H1 (cell line): ENCODE results near the gene TSEN34.

Source experiments
- POLR2A ChIP-seq, 2 experiments: IDR thresholded peaks; 1 replicate in 1 of 2; 2 replicates in 1 of 2; pipeline ENCODE4 v1.6.1; 2011; ENCODE audit warnings: low read depth in 2 of 2, low read length in 2 of 2, mild to moderate bottlenecking in 2 of 2; ENCODE audit errors: control extremely low read depth in 1 of 2
- SIX5 ChIP-seq: IDR thresholded peaks from 2 replicates; pipeline ENCODE4 v1.6.1; 2011; ENCODE audit warnings: mild to moderate bottlenecking, low read depth, low read length
- TF ChIP-seq, protein P1 (sequence below), 3 experiments: IDR thresholded peaks; 1 replicate in 2 of 3; 2 replicates in 1 of 3; pipeline versions ENCODE4 v1.5.1 to v1.6.1; 2011; ENCODE audit warnings: low read length in 3 of 3, mild to moderate bottlenecking in 3 of 3, inconsistent platforms in 2 of 3, low read depth in 1 of 3, moderate library complexity in 1 of 3; ENCODE audit not compliant: insufficient read depth in 1 of 3; ENCODE audit errors: control extremely low read depth in 1 of 3

DNA sequence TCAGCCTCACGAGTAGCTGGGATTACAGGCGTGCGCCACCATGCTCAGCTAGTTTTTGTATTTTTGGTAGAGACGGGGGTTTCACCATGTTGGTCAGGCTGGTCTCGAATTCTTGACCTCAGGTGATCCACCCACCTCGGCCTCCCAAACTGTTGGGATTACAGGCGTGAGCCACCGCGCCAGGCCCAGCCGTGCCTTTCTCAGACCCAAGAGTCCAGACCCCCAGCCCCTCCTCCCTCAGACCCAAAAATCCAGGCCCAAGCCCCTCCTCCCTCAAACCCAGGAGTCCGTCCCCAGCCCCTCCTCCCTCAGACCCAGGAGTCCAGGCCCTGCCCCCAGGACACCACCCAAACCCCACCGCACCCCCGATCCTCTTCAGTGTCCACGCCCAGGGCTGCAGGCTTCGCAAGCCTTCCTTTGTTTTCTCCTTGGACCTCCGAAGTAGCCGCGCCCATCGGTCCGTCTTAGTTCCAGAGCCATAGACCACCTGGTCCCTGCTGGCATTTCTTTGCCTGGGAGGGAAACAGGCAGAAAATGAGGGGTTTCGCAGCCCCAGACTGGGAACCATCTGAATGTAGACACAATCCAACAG is 21.9 kb upstream of the TSEN34 start:
- TF ChIP-seq, protein P1, sequence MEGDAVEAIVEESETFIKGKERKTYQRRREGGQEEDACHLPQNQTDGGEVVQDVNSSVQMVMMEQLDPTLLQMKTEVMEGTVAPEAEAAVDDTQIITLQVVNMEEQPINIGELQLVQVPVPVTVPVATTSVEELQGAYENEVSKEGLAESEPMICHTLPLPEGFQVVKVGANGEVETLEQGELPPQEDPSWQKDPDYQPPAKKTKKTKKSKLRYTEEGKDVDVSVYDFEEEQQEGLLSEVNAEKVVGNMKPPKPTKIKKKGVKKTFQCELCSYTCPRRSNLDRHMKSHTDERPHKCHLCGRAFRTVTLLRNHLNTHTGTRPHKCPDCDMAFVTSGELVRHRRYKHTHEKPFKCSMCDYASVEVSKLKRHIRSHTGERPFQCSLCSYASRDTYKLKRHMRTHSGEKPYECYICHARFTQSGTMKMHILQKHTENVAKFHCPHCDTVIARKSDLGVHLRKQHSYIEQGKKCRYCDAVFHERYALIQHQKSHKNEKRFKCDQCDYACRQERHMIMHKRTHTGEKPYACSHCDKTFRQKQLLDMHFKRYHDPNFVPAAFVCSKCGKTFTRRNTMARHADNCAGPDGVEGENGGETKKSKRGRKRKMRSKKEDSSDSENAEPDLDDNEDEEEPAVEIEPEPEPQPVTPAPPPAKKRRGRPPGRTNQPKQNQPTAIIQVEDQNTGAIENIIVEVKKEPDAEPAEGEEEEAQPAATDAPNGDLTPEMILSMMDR (IDR thresholded peaks at IDR 0.05; ENCODE audit: control extremely low read depth in 1 of 3, insufficient read depth in 1 of 3, low read depth in 1 of 3, low read length in 3 of 3), result no peak
- no peak for TF ChIP-seq SIX5
- TF ChIP-seq POLR2A (IDR thresholded peaks at IDR 0.05; ENCODE audit: control extremely low read depth in 1 of 2, low read depth in 2 of 2, low read length in 2 of 2), result no peak
